Prostate gland (tissue), 2 donors: ENCODE data around the gene PRKAA2. TPM values are rescaled to one million over a fixed set of nuclear protein-coding genes. Genes with fewer than 3 reads are reported as not detected.

Source experiments
- DNase-seq: peaks from one replicate; pipeline ENCODE4 v3.0.0-alpha.2; 2019; ENCODE audit warnings: low spot score
- H3K27ac ChIP-seq, 2 donors: fragments of 200-600 bp; sonication (generic); 2 replicates each; pipeline ENCODE4 v1.5.1; 2017 to 2019
- H3K27me3 ChIP-seq: fragments of 200-600 bp; sonication (generic); replicated peaks from 2 replicates; pipeline ENCODE4 v1.5.1; 2019; ENCODE audit not compliant: insufficient read depth
- H3K36me3 ChIP-seq, 2 donors: fragments of 200-600 bp; sonication (generic); 1 replicate in 1 of 2; 2 replicates in 1 of 2; pipeline versions ENCODE4 v1.5.1 to v1.8.1; 2017 to 2019
- H3K4me1 ChIP-seq: fragments of 200-600 bp; sonication (generic); replicated peaks from 2 replicates; pipeline ENCODE4 v1.5.1; 2019
- H3K4me3 ChIP-seq, 2 donors: fragments of 200-600 bp; sonication (generic); 2 replicates each; pipeline ENCODE4 v1.5.1; 2017 to 2019
- H3K9me3 ChIP-seq: fragments of 200-600 bp; sonication (generic); 2 replicates; pipeline ENCODE4 v1.5.1; 2017
- CTCF ChIP-seq, 4 experiments: fragments of 200-600 bp in 2 of 4; fragments of 450-650 bp in 2 of 4; sonication (generic) in 2 of 4; IDR thresholded peaks; 1 replicate in 3 of 4; 2 replicates in 1 of 4; pipeline ENCODE4 v1.5.1; 2016 to 2019; ENCODE audit warnings: antibody characterized with exemption in 4 of 4, mild to moderate bottlenecking in 2 of 4, moderate library complexity in 2 of 4
- POLR2A ChIP-seq: fragments of 450-650 bp; IDR thresholded peaks from one replicate; pipeline ENCODE4 v1.6.1; 2016; ENCODE audit warnings: antibody characterized with exemption, mild to moderate bottlenecking
- POLR2AphosphoS5 ChIP-seq: sonication (generic); formaldehyde crosslinking; IDR thresholded peaks from one replicate; pipeline ENCODE4 v1.6.1; 2017; ENCODE audit warnings: antibody characterized with exemption
- WGBS: methylation state at CpG from one replicate; pipeline ENCODE4 v1.1.5; 2018; 5-methylcytosine and 5-hydroxymethylcytosine counted together
- intact Hi-C: fragments of 100-400 bp; cut with DNase I; formaldehyde crosslinking; loops from one replicate; pipeline ENCODE4 v1.14.2; 2022
- total RNA-seq, 2 donors: library from RNA; depleted of rRNA; stranded (reverse); fragments of >200 nt; gene quantifications; one replicate each; pipeline ENCODE4 v1.1.0, GENCODE V29; 2016

The PRKAA2 gene
- total RNA-seq, 2 donors from 2014 or later = 6.5 to 7.9 TPM

DNA sequence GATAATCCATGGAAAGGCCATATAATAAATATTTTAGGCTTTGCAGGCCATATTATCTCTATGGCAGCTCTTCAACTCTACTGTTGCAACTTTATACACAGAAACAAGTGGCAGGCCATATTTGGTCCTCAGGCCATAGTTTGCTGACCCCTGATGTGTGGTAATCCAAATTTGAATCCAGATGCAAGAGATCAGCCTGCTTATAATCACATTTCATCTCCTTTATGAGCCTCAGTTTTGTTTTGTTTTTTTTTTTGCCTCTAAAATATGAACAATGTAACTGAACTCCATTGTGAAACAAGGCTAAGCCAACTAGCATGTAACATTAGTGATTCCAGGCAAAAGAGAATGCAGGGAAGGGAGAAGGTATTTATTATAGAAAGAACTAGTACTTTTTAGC, 81.6 kb downstream of the PRKAA2 start:
- Histone ChIP-seq H3K27ac (no peak overlapping the region), H3K9me3 (no peaks in the 10 kb centered on the region)
- intact Hi-C loops = no loop called here

DNA sequence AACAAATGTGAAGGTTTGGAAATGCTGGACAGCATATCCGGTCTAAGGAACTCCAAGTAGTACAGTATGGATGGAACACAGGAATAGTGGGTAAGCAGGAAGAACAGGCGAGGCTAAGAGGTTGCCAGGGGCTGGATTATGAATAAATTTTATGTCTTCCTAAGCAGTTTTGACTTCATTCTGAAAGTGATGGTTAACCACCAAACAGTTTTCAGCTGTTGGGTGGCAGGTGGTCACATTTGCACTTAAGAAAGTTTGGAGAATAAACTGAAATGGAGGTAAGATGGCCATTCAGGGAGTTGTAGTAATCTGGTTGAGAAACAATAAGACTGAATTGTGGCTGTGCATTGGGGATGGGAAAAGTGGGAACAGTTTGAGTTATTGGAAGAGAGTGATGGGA, 83.8 kb downstream of the PRKAA2 start:
- intact Hi-C loops = no loop called here
- Histone ChIP-seq H3K36me3 (no peaks in the 10 kb centered on the region), H3K27me3 (no peaks in the 10 kb centered on the region), H3K4me3 (no peak overlapping the region), H3K9me3 (no peaks in the 10 kb centered on the region), H3K4me1 (no peaks in the 10 kb centered on the region), H3K27ac (no peak overlapping the region)
- TF ChIP-seq CTCF (IDR thresholded peaks at IDR 0.05) (no peak), POLR2A (no peak), POLR2AphosphoS5 (no peak)
- WGBS = 92% methylated on average over 2 of the region's 2 CpGs
- no peak for DNase-seq

More for the DNA sequence above, 81.6 kb downstream of the PRKAA2 start:
- no peaks in the 10 kb centered on the region for H3K27me3 ChIP-seq
- DNase-seq = no peak
- H3K36me3 ChIP-seq = no peaks in the 10 kb centered on the region
- TF ChIP-seq POLR2AphosphoS5 (no peak), POLR2A (no peak), CTCF (IDR thresholded peaks at IDR 0.05) (no peak)
- no peaks in the 10 kb centered on the region for H3K4me1 ChIP-seq
- no peak overlapping the region for H3K4me3 ChIP-seq

DNA sequence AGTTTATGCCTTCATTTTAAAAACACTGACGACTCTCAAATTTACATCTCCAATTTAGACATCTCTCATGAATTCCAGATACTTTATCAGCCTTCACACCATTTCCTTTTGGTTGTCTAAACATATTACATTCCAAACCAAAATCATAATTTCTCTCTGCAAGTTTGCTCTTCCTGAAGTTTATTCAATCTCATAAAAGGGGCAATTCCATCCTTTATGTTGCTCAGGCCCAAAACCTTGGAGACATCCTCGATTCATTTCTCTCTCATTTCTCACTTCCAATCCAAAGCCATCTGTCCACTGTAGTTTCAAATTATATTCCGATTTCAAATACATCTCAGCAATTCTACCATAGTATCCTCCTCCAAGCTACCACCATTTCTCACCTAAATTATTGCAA, 100.1 kb downstream of the PRKAA2 start:
- H3K27ac ChIP-seq = no peak overlapping the region
- H3K36me3 ChIP-seq = no peaks in the 10 kb centered on the region
- H3K27me3 ChIP-seq = no peaks in the 10 kb centered on the region
- 79% methylated on average over 3 of the region's 3 CpGs for WGBS
- TF ChIP-seq POLR2AphosphoS5 = no peak
- no peak for TF ChIP-seq POLR2A
- no peak for TF ChIP-seq CTCF (IDR thresholded peaks at IDR 0.05)
- intact Hi-C loops = no loop called here
- no peaks in the 10 kb centered on the region for H3K4me1 ChIP-seq
- DNase-seq = no peak
- no peak overlapping the region for H3K4me3 ChIP-seq
- no peaks in the 10 kb centered on the region for H3K9me3 ChIP-seq

DNA sequence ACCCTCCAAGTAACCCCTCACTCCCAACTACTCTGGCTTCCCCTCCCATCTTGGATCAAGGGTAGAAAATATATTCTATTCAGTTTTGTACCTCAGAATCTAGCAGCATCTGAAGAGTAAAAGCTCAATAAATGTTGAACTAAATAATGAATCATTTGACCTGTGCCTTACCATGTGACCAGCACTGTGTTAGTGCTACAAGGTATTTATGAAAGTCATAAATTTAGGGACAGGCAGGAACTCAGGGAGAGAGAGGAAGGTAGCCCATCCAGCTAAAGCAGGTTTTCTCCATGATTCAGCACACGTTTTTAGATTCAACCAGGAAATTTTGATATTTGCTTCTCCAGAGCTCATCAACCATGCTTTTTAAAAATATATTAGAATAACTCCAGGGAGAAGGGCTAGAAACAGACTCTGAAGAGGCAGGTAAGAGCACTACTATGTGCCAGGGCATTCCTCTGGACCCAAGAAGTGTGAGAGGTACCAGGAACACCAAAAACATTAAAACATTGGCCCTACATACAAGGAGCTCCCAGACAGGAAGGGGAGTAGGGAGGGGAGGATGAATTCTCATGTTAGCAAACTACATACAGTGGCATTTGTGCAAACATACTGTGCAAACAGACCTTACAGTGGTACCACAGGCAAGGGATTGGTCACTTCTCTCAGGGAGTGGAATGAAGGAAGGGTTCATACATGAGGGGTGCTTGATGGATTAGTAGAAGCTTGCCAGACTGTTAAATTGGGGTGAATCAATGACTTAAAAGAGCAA, 109.8 kb downstream of the PRKAA2 start:
- Histone ChIP-seq H3K27ac (no peak overlapping the region), H3K27me3 (no peaks in the 10 kb centered on the region), H3K4me1 (no peaks in the 10 kb centered on the region), H3K36me3 (no peaks in the 10 kb centered on the region), H3K4me3 (no peak overlapping the region), H3K9me3 (no peaks in the 10 kb centered on the region)
- WGBS = 17% methylated on average over 1 of the region's 1 CpG
- intact Hi-C loops = no loop called here
- TF ChIP-seq POLR2AphosphoS5 (no peak), POLR2A (no peak), CTCF (IDR thresholded peaks at IDR 0.05) (no peak)
- DNase-seq = no peak

DNA sequence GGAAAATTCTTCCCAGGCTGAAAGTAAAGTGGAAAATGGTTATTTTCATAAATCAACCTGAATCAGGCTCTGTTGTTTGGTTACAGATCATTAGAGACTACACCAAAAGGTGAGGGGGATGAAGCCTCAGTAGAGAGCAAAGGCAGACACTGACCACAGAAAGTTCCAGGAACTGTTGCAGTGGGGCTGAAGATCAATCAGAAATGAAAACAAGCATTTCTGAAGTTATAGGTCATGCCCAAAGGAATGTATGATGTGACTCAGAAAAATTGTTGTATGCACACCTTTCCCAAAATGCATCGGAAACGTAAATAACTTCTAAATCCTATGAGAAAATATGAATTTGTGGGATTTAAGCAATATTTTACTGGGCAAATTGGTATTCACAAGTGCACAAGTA, 110.8 kb downstream of the PRKAA2 start:
- TF ChIP-seq POLR2AphosphoS5 = no peak
- TF ChIP-seq POLR2A = no peak
- TF ChIP-seq CTCF (IDR thresholded peaks at IDR 0.05) = no peak
- DNase-seq = no peak
- H3K9me3 ChIP-seq = no peaks in the 10 kb centered on the region
- intact Hi-C loops = no loop called here
- no peaks in the 10 kb centered on the region for H3K4me1 ChIP-seq
- WGBS = 100% methylated on average over 2 of the region's 2 CpGs
- no peaks in the 10 kb centered on the region for H3K27me3 ChIP-seq
- H3K4me3 ChIP-seq = no peak overlapping the region
- H3K36me3 ChIP-seq = no peaks in the 10 kb centered on the region
- H3K27ac ChIP-seq = no peak overlapping the region
